GM03348 (cell line): ENCODE results near the gene EPS8.
A peak's percentile ranks its signal among the peaks of the same experiment; 100 is the strongest.
"Not testable (repeated sequence)": the region's sequence is repeated elsewhere in the genome, so short reads cannot be mapped to it uniquely, and the experiment has no call there.

ENCODE experiments used
- DNase-seq: peaks from one replicate; pipeline ENCODE4 v3.0.0; 2012; ENCODE audit warnings: low spot score

EPS8 gene

DNA sequence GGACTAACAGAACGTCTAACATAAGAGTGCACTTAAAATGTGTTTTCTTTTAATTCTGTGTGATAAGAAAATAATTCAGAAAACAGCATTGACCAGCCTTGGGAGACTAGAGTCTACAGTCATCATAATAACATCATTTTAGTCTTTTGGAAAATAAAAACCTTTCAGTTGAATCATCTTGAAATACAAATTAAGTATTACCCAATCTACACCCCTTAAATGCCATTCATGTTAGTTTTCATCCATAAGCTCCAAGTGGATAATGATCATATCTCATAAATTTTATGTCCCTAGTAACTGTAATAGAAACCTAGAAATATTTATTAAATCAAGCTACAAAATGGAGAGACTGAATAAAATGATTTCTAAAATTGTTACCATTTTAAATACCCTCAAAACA lies 32.4 kb downstream of the EPS8 start:
- peak; percentile 44 for DNase-seq

DNA sequence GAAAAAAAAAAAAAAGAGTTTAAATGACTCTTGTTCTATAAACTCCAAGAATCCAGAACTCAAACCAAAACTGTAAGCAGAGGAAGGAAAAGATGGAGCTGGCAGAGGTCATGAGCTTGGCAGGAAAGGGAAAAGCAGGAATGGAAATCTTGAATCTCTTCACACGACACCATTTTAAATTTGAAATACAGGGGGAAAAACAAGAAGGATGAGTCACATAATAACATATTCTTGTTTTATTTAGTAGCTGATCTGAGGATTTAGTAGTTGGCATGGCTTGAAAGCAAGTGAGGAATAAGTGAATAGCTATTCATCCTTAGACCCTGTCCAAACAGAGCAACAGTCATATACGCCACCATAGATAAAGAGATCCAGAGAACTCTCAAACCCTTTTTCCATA lies 35.0 kb downstream of the EPS8 start:
- peak; percentile 47 for DNase-seq

DNA sequence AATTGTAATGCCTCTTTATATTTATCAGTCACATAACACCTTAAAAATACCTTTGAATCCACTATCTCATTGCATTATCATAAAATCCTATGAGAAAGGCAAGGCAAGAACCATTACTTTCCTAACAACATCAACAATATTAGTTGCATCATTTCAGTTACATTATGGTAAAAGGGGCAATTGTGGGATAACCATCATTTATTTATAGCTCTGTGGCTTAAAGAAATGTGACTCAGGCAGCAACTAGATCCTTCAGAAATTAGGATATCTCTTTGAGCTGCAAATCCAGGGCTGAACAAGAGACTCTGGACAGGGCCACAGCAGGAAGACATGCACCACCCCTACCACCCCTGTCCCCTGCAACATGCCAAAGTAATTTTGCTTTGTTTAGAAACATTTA lies 36.4 kb downstream of the EPS8 start:
- peak; percentile 13 for DNase-seq

DNA sequence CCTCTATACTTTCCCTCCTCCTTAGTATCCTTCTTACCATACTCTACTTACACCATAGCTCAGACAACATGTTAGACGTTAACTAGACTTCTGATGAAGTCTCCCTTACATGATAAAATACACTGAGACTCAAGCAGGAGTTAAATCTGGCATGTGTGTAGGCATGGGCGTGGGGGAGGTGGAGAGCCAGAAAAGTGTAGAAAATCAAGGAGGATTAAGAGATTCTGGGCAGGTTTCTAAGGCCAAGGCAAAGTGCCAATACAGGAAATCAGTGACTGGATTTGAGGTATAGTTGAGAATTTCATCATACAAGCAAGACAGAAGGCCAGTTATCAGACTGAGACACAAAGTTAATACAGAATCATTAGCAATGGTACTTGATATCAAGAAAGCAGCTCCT lies 37.4 kb downstream of the EPS8 start:
- no peak for DNase-seq

DNA sequence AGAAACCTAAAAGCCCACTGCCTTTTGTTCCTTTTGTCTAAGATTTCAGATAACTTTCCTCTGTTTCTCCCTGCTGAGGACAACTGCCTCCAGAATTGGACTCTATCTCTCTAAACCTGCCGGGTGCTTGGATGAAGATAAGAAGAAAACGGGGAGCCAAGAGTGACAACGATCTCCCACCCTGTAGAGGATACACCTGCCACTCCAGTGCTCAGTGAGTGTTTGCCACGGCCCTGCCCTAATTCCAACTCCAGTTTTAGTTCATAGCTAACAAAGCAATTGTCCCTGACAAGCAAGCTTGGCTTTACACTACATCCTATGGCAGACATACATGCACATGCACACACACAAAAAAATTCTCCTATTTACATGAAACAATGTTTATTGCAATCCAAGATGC lies 39.3 kb downstream of the EPS8 start:
- no peak for DNase-seq

DNA sequence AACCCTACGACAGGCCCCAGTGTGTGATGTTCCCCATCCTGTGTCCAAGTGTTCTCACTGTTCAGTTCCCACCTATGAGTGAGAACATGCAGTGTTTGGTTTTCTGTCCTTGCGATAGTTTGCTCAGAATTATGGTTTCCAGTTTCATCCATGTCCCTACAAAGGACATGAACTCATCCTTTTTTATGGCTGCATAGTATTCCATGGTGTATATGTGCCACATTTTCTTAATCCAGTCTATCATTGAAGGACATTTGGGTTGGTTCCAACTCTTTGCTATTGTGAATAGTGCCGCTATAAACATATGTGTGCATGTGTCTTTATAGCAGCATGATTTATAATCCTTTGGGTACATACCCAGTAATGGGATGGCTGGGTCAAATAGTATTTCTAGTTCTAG lies 47.3 kb downstream of the EPS8 start:
- not testable (repeated sequence) for DNase-seq

DNA sequence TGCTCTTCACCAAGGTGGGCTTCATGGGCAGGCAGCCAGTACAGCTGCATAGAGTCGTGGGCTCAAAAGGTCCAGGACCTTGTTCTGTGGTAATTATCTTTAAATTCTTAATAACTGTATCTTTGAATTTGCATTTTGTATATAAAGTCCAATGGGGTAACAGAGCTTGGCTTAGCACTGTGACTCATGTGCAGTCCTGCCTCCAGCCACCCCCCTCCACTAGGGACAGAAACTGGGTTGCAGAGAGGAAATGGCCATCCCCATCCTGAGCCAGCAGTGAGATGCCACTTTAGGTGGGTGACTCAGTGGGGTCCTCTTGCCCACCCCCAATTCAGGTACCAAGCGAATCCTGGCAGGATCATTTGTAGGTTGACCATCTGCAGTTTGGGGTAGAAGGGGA lies 48.1 kb downstream of the EPS8 start:
- DNase-seq: no peak

DNA sequence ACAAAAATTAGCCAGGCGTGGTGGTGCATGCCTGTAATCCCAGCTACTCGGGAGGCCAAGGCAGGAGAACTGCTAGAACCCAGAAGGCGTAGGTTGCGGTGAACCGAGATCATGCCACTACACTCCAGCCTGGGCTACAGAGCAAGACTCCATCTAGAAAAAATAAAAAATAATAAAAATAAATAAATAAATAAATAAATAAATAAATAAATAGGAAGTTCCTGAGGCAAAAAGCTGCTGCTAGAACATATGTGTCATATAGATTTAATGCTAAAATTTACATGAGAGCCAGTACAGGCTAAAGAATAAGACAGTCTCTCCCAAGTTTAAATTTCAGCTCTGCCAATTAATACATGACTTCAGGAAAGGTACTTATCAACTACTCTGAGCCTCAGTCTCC lies 48.8 kb downstream of the EPS8 start:
- DNase-seq: not testable (repeated sequence)

DNA sequence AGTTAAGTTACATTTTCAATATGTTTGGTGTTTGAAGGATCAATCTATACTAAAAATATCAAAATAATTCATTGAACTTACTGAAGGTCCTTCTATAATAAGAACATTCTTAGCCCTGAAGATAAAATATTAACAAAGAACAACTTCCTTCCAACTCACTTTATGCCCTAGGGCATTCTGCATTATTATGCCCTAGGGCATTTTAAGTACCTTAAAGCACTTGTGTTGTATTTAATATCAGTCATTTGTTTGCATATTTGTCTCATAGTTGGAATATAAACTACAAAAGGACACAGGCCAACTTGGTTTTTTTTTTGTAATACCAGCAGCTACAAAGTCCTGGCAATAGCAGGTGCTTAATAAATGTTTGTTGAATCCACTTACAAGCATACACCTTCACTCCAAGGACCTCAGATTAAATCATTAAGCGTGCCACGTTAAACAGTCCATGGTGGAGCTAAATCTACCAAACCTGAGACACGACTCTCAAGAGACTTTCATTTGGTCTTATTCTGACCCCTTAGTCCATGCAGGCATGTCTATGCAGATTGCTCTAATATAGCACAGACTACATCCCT lies 50.7 kb downstream of the EPS8 start:
- DNase-seq: no peak

DNA sequence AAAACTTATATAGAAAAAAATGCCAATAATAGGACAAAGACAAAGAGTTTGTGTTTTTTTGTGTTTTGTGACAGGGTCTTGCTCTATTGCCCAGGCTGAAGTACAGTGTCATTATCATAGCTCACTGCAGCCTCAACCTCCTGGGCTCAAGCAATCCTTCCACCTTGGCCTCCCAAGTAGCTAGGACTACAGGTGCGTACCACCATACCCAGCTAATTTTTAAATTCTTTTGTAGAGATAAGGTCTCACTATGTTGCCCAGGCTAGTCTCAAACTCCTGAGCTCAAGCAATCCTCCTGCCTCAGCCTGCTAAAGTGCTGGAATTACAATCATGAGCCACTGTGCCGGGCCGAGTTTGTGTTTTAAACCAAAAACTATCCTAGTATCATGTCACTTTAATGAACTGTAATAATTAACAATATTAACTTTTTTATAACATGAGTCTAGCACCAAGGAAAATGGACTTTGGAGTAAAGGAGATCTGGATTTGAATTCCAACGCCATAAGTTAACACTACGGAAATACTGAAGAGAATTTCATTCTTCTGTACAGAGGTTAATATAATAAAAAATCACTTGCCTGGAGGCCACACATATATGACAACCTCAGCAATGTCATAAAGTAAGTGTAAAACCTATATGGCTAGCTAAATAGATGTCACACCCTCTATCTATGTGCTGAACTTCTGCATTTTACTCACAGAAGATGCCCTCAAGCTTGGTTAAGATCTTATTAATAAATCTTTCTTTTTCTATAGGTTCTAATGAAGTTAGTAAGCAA lies 53.2 kb downstream of the EPS8 start:
- DNase-seq: no peak

DNA sequence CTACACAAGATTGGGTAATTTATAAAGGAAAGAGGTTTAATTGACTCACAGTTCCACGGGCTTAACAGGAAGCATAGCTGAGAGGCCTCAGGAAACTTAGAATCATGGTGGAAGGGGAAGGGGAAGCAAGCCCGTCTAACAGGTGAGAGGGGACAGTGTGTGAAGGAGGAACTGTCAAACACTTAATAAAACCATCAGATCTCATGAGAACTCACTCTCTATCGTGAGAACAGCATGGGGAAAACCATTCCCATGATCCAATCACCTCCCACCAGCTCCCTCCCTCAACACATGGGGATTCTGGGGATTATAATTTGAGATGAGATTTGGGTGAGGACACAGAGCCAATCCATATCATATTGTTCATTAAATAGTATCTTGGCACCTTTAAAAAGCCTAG lies 56.1 kb downstream of the EPS8 start:
- DNase-seq: no peak

DNA sequence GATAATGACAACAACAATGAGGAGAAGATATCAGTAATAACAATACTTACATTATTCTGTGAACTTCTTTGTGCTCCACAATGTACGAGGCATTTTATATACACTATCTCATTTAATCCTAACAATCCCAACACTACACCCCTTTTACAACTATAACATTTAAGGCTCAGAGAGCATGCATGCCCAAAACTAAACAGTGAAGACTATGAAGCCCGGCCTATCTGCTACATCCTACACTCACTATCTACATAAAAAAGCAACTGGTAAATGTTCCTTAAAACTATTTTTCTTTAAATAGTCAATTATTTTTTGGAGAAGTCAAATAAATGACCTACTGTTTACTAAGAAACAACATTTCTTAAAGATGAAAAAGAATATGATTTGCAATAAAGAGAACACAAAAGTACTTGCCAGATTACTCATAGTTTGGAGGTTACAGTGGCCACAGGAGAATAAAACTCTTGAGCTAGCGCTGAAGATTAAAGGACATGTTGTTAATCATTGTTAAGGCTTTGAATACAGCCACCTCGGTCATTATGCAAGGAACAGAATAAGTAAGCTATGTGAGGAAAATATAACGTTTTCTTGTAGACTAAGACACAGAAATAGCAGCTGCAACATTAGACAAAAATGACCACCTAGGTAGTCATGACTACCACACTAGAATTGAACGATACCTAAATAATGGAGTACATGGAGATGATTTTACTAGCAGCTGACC lies 56.7 kb downstream of the EPS8 start:
- DNase-seq: peak; percentile 27

DNA sequence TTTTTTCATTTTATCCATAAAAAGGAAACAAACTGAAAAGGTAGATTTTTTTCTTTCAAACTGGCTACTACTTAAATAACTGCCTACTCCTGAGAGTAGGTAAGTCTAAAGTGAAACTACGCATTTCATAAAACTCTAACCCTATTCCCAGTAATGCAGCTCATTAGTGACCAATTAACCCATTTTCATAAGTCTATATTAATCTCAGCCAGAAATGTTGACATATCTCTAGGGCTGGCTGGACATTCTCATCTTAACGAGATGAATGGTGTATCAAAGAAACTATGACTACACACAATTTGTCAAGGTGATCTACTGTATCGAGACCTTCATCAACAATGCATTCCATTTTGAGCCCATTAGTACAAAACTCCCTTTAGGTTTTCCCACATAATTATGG lies 57.2 kb downstream of the EPS8 start:
- no peak for DNase-seq

DNA sequence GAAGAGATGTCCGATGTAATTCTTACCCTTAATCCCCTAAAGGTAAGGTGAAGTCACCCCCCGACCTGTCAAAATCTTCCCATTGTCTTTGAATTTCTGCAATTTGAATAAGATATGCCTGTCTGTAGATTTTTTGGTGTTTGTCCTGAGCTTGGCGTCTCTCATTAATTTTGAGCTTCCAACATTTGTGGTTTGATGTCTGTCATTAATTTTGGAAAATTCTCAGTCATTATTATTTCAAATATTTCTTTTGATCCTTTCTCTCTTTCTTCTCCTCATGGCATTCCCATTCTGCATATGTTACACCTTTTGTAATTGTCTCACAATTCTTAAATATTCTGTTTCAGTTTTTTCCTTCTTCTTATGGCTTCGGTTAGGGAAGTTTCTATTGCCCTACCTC lies 60.1 kb downstream of the EPS8 start:
- no peak for DNase-seq

DNA sequence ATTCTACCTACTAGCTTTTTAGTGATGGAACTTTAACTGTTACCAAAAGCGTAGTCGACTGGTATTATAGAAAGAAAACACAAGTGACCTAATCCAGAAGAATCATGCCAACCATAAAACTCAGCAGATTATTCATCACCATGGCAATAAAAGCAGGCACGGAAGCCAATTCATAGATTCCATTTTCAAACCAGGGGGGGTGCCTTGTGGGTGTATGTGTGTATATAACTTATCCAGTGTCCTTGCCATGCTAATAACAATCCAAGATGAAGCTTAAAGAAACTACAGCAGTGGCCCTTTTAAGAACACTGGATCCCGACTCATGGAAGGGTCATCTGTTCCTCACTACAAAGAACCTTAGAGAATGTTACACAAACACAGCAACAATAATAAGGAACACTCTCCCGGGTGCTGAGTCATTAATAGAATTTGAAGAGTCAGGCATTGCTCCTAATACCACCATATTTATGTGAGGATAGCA lies 61.0 kb downstream of the EPS8 start:
- DNase-seq: peak; percentile 65

DNA sequence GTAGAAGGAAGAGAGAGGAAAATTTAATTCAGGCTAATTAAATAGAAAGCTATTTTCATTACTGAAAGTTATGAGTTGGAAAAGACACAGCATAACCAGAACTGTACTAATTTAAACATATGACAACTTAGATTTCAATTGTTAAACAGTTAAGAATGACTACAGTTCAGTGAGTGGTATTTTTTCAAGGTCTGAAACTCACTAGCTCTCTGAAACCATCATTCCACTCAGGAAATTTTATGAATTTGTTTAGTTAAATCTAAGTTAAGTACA lies 62.4 kb downstream of the EPS8 start:
- DNase-seq: no peak

DNA sequence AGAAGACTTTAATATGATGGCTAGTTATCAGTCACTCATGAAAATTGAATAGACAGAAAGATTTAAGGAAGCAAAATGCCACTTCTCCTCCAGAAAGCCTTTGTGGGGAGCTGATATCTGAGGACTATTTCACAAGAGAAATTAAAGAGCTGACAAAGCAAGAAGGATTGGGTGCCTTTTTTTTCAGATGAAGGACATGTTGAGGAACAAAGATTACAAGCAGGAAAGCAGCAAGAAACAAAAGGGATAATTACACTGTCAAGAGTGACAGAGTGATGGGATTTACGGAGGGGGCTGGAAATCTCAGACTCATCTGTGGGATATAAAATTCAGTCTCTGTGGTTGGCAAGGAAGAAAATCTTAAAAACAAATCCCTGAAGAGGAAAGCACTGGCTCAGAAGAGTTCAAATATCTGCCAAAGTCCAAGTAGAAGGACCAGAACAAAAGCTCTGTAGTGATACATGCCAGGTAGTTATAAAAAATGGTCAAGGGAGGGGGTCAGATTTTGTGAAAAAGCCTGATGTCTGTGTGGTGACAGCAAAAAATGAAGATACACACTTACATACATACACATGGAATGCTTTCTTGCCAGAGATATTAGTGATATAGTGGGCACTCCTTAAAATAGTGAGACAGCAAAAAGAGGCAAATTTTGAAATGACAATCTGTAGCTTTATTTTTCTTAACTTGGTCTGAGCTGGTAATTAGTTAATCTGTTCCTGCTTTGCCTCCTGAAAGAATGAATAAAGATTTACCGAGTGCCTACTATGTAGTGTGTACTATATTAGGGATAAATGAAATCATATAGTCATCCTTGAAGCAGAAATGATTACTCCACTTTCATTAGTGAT lies 62.9 kb downstream of the EPS8 start:
- peak; percentile 9 for DNase-seq

DNA sequence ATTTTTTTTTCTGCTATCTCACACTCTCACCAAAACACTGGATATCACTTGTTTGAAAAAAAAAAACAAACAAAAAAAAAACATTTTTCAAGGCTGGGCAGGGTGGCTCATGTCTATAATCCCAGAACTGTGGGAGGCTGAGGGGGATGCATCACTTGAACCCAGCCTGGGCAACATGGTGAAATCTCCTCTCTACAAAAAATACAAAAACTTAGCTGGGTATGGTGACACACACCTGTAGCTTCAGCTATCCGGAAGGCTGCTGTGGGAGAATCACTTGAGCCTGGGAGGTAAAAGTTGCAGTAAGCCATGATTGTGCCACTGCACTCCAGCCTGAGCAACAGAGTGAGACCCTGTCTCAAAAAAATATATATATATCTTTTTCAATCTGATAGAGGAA lies 66.2 kb downstream of the EPS8 start:
- DNase-seq: no peak

DNA sequence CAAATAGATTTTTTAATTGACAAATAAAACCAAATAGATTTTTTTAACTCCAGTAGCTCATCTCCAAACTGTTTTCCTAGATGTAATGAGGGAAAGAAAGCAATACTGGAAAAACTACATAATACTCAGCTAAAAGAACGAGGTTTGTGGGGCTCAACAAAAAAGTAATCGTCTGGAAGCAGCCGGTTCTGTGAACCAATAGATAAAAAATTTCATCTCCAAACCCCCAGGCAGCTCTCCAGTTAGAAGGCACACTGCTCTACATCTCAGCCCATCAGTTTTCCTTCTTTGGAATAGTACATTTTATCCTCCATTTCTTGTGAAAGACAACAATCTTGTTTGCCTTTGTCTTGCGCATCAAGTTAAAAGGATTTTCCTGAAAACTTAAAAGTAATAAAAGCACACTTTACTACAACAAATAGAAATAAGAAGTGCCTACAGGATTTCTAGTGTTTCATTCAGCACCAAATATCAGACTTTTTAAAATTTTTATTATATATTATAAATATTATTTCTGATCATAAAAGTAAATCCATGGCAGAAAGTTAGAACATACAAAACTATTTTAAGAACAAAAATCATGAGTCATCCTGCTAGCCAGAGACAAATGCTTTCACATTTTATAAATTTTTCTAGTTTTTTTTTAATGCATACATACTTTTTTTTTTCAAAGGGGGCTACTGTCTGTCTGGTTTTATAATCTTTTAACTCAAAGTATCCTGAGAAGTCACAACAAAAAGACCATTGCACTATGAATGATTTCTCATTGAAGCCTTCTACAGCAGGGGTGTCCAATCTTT lies 67.7 kb downstream of the EPS8 start:
- no peak for DNase-seq

DNA sequence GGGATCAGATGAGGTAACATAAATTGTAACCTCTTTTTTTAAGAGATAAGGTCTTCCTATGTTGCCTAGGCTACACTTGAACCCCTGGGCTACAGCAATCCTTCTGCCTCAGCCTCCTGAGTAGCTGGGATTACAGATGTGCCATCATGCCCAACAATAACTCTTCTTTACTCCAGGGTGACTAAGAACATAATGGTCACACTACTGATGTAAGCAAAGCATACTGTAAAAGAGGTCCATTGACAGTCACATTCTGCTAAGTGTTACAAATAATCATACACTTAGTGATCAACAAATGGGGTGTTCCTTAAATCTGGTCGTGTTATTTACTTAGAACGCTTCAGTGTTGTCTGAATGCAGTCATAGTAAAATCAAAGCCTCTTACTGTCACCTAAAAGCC lies 68.9 kb downstream of the EPS8 start:
- no peak for DNase-seq

DNA sequence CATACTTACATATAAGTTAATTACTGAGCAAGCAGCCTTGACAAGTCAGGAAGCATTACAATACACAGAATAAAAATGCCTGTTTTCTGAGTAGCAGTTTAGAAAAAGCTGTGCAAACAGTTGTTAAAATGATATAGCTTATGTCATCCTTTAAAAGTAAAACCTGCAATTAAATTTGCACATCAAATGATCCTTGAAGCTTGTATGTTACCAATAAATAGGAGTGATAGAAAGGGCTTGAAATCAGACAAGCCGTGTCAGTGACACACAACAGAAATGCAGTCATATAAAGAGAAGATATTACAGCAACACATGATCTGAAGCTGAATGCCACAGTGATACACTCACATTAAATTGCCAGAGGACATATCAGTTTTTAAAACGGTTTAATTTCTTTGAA lies 70.0 kb downstream of the EPS8 start:
- no peak for DNase-seq
